K562 (cell line): ENCODE data around the gene APCDD1L. TPM values are rescaled to one million over a fixed set of nuclear protein-coding genes. Genes with fewer than 3 reads are reported as not detected.

Experiments used
- ATAC-seq: fragments of 200-7000 bp; cut with Tn5 transposase; 3 replicates; pipeline ENCODE4 v1.9.1; 2020; ENCODE audit warnings: moderate library complexity
- BruUV-seq: library from RNA; stranded (reverse); fragments of 400-500 nt; replicated peaks from 2 replicates; lab custom pipeline; 2021; lab: Mats Ljungman, UMichigan
- CTCF ChIA-PET: fragments of 300-600 bp; formaldehyde crosslinking; extraction: SDS; loops from one replicate; lab custom pipeline; 2021; ENCODE audit warnings: low intra/inter-chr PET ratio; lab: Yijun Ruan, JAX
- POLR2A ChIA-PET: fragments of 300-600, 350-650 bp; sonication (Branson Sonifier 250); formaldehyde crosslinking; extraction: SDS; loops from one replicate; lab custom pipeline; 2021; ENCODE audit warnings: antibody characterized with exemption, inconsistent platforms; lab: Yijun Ruan, JAX
- DNase-seq, 4 experiments: peaks; one replicate each; pipeline versions ENCODE4 v3.0.0 to v3.0.0-alpha.2; 2011 to 2018; ENCODE audit warnings: low spot score in 3 of 4, mixed read lengths in 3 of 4; ENCODE audit errors: extremely low read depth in 1 of 4
- FAIRE-seq: peaks from 2 replicates; lab custom pipeline; 2011; peaks lifted over from hg19 to GRCh38; lab: Jason Lieb, UNC
- H2AFZ ChIP-seq: 2 replicates; pipeline ENCODE4 v1.6.0; 2011; ENCODE audit warnings: low read depth, low read length, control low read depth, inconsistent platforms
- H3K27ac ChIP-seq: fragments of 200-600 bp; 3 replicates; pipeline ENCODE4 v1.8.0; 2011; ENCODE audit warnings: low read depth, mild to moderate bottlenecking, control low read depth, inconsistent platforms, low read length, moderate library complexity, mixed read lengths; ENCODE audit errors: extremely low read depth
- H3K27me3 ChIP-seq, 2 experiments: fragments of 300-600 bp in 1 of 2; 2 replicates in 1 of 2; 3 replicates in 1 of 2; pipeline versions ENCODE4 v1.6.0 to v1.8.0; 2011; ENCODE audit warnings: inconsistent platforms in 2 of 2, low read length in 2 of 2, mild to moderate bottlenecking in 1 of 2, mixed read lengths in 1 of 2, moderate library complexity in 1 of 2; ENCODE audit not compliant: control insufficient read depth in 2 of 2, insufficient read depth in 2 of 2
- H3K36me3 ChIP-seq: fragments of 300-600 bp; 3 replicates; pipeline ENCODE4 v1.8.0; 2011; ENCODE audit warnings: mild to moderate bottlenecking, low read length, inconsistent platforms; ENCODE audit not compliant: control insufficient read depth, insufficient read depth
- H3K4me1 ChIP-seq, 2 experiments: fragments of 200-600 bp in 1 of 2; replicated peaks in 1 of 2; 2 replicates in 1 of 2; 3 replicates in 1 of 2; pipeline versions ENCODE4 v1.5.1 to v1.8.0; 2011; ENCODE audit warnings: inconsistent platforms in 2 of 2, low read length in 2 of 2, mild to moderate bottlenecking in 1 of 2, mixed read lengths in 1 of 2, moderate library complexity in 1 of 2; ENCODE audit not compliant: control insufficient read depth in 2 of 2, insufficient read depth in 2 of 2
- H3K4me2 ChIP-seq: 2 replicates; pipeline ENCODE4 v1.6.1; 2011; ENCODE audit warnings: low read length, control low read depth, inconsistent platforms, mixed read lengths; ENCODE audit not compliant: insufficient read depth
- H3K4me3 ChIP-seq: fragments of 200-600 bp; sonication (generic), shearing (Covaris generic); 2 replicates; pipeline ENCODE4 v1.5.1; 2016; ENCODE audit warnings: control low read depth, inconsistent platforms
- H3K79me2 ChIP-seq: fragments of 200-600 bp; 3 replicates; pipeline ENCODE4 v1.8.0; 2011; ENCODE audit warnings: low read length, inconsistent platforms; ENCODE audit not compliant: control insufficient read depth, insufficient read depth
- H3K9ac ChIP-seq, 2 experiments: 2 replicates each; pipeline versions ENCODE4 v1.6.0 to v1.6.1; 2011; ENCODE audit warnings: low read depth in 2 of 2, low read length in 2 of 2, control low read depth in 1 of 2, inconsistent platforms in 1 of 2, mild to moderate bottlenecking in 1 of 2, mixed read lengths in 1 of 2; ENCODE audit not compliant: insufficient read depth in 1 of 2
- H3K9me1 ChIP-seq: one replicate; pipeline ENCODE4 v1.6.0; 2011; ENCODE audit warnings: inconsistent platforms, mild to moderate bottlenecking, low read length, moderate library complexity; ENCODE audit not compliant: control insufficient read depth, insufficient read depth
- H3K9me3 ChIP-seq: replicated peaks from 2 replicates; pipeline ENCODE4 v1.5.1; 2011; ENCODE audit warnings: low read depth, low read length, inconsistent platforms; ENCODE audit not compliant: control insufficient read depth, insufficient read depth
- H4K20me1 ChIP-seq: replicated peaks from 2 replicates; pipeline ENCODE4 v1.6.1; 2011; ENCODE audit warnings: low read length, inconsistent platforms, mixed read lengths; ENCODE audit not compliant: control insufficient read depth, insufficient read depth
- CBFA2T2 ChIP-seq: fragments of 450-650 bp; conservative IDR thresholded peaks from 2 replicates; pipeline ENCODE4 v1.6.1; 2017; ENCODE audit warnings: mild to moderate bottlenecking
- CBFA2T3 ChIP-seq: fragments of 450-650 bp; IDR thresholded peaks from 2 replicates; pipeline ENCODE4 v1.6.1; 2017
- CBX3 ChIP-seq, 2 experiments: IDR thresholded peaks; 1 replicate in 1 of 2; 2 replicates in 1 of 2; pipeline ENCODE4 v1.6.1; 2012; ENCODE audit warnings: inconsistent platforms in 2 of 2, low read length in 2 of 2, borderline replicate concordance in 1 of 2, control low read depth in 1 of 2
- HLTF ChIP-seq: fragments of 450-650 bp; IDR thresholded peaks from 2 replicates; pipeline ENCODE4 v1.6.1; 2016
- MEF2A ChIP-seq: IDR thresholded peaks from 2 replicates; pipeline ENCODE4 v1.6.1; 2011; ENCODE audit warnings: low read depth, mild to moderate bottlenecking, low read length, moderate library complexity; ENCODE audit not compliant: control insufficient read depth
- SNIP1 ChIP-seq: fragments of 450-650 bp; IDR thresholded peaks from 2 replicates; pipeline ENCODE4 v1.7.1; 2017; ENCODE audit warnings: low read depth, mild to moderate bottlenecking
- TSC22D4 ChIP-seq: fragments of 450-650 bp; IDR thresholded peaks from 2 replicates; pipeline ENCODE4 v1.6.1; 2016; ENCODE audit warnings: missing genetic modification characterization, missing biosample characterization, control low read depth
- ZNF280B ChIP-seq: fragments of 250-450 bp; sonication (Bioruptor Pico); IDR thresholded peaks from 2 replicates; pipeline ENCODE4 v1.5.1; 2021; ENCODE audit warnings: mild to moderate bottlenecking
- ZNF778 ChIP-seq: fragments of 450-650 bp; formaldehyde crosslinking; IDR thresholded peaks from 2 replicates; pipeline ENCODE4 v1.4.0; 2020; ENCODE audit warnings: mild to moderate bottlenecking, moderate library complexity
- WGBS: fragments of 100-300 bp; shearing (Covaris generic); methylation state at CpG from one replicate; pipeline ENCODE4 v1.1.6; 2016; ENCODE audit warnings: low coverage, mixed read lengths; ENCODE audit not compliant: insufficient coverage; ENCODE audit errors: missing lambda C conversion rate; 5-methylcytosine and 5-hydroxymethylcytosine counted together
- in situ Hi-C: fragments of 300-500 bp; cut with MboI; formaldehyde crosslinking; loops from 4 replicates; pipeline ENCODE4 v1.15.0; 2018; ENCODE audit warnings: inconsistent platforms, mixed read lengths
- intact Hi-C: fragments of 100-400 bp; cut with micrococcal nuclease; formaldehyde crosslinking; loops from 2 replicates; pipeline ENCODE4 v1.14.2; 2022
- polyA plus RNA-seq, 8 experiments: library from polyadenylated mRNA; depleted of rRNA in 4 of 8; stranded (reverse) in 5 of 8; unstranded in 3 of 8; fragments of >200 nt; fragmentation: Nextera tagmentation in 2 of 8; fragmentation: Illumina TruSeq in 1 of 8; extraction: Ambion mirVana in 2 of 8; extraction: Trizol in 1 of 8; gene quantifications; 2 replicates each; pipeline versions ENCODE4 v1.2.1 to v1.2.3, GENCODE V29; 2011 to 2014; ENCODE audit warnings: inconsistent platforms in 1 of 8, missing spikeins in 1 of 8
- total RNA-seq, 7 experiments: library from RNA; depleted of rRNA in 6 of 7; stranded (reverse); fragments of >200 nt in 6 of 7; fragmentation: Illumina TruSeq in 2 of 7; extraction: Trizol in 2 of 7; gene quantifications; 2 replicates each; pipeline versions ENCODE4 v1.2.1 to v1.2.3, GENCODE V29; 2011 to 2021; ENCODE audit warnings: low replicate concordance in 1 of 7
- TF ChIP-seq, protein P1 (sequence below): fragments of 450-650 bp; formaldehyde crosslinking; IDR thresholded peaks from 2 replicates; pipeline ENCODE4 v1.4.0; 2020; ENCODE audit warnings: mild to moderate bottlenecking
- TF ChIP-seq, protein P2 (sequence below), 2 experiments: fragments of 200-800 bp in 1 of 2; sonication (Bioruptor generic) in 1 of 2; sonication (generic) in 1 of 2; formaldehyde crosslinking in 1 of 2; IDR thresholded peaks in 1 of 2; conservative IDR thresholded peaks in 1 of 2; 2 replicates each; pipeline versions ENCODE4 v1.5.0 to v1.6.1; 2016 to 2020; ENCODE audit warnings: missing compliant biosample characterization in 1 of 2, missing genetic modification characterization in 1 of 2, missing genetic modification reagents in 1 of 2

Gene APCDD1L
- total and polyA plus RNA-seq, 9 of the 15 experiments (the other 6 are each of a cell fraction or from before 2014, with no cell fraction given): not detected

- Histone ChIP-seq H3K9me3 (0 out of 2 replicates have a peak, but pooled peaks cover 2% of the 10 kb centered on the region), H2AFZ (no peak overlapping the region), H3K36me3 (no peaks in the 10 kb centered on the region), H3K9me1 (no peaks in the 10 kb centered on the region), H4K20me1 (no peaks in the 10 kb centered on the region), H3K79me2 (no peaks in the 10 kb centered on the region)
- BruUV-seq: no TSS peak
- ChIA-PET POLR2A (interaction anchor here (0.8 to 1.3 kb wide), 5 partner anchors 9 to 359 kb away, joined by 3 to 4 read pairs (median 3); no protein-coding TSS in a partner anchor), CTCF (interaction anchor here (1.4 kb wide), 1 partner anchor 358 kb away, joined by 8 read pairs; no protein-coding TSS in a partner anchor)
- FAIRE-seq: no peak
- 9% methylated on average over 16 of the region's 16 CpGs for WGBS
- TF ChIP-seq ZNF778 (CRISPR knock-in tag) (no peak), CBX3 (IDR thresholded peaks at IDR 0.05; ENCODE audit: borderline replicate concordance in 1 of 2, low read length in 2 of 2) (no peak), CBFA2T2 (no peak), SNIP1 (no peak), HLTF (no peak), MEF2A (no peak), ZNF280B (CRISPR knock-in tag) (no peak), TSC22D4 (tag) (no peak), CBFA2T3 (no peak)
- TF ChIP-seq, protein P1, sequence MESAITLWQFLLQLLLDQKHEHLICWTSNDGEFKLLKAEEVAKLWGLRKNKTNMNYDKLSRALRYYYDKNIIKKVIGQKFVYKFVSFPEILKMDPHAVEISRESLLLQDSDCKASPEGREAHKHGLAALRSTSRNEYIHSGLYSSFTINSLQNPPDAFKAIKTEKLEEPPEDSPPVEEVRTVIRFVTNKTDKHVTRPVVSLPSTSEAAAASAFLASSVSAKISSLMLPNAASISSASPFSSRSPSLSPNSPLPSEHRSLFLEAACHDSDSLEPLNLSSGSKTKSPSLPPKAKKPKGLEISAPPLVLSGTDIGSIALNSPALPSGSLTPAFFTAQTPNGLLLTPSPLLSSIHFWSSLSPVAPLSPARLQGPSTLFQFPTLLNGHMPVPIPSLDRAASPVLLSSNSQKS: no peak
- TF ChIP-seq, protein P2, sequence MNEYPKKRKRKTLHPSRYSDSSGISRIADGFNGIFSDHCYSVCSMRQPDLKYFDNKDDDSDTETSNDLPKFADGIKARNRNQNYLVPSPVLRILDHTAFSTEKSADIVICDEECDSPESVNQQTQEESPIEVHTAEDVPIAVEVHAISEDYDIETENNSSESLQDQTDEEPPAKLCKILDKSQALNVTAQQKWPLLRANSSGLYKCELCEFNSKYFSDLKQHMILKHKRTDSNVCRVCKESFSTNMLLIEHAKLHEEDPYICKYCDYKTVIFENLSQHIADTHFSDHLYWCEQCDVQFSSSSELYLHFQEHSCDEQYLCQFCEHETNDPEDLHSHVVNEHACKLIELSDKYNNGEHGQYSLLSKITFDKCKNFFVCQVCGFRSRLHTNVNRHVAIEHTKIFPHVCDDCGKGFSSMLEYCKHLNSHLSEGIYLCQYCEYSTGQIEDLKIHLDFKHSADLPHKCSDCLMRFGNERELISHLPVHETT (CRISPR knock-in tag; conservative IDR thresholded peaks at IDR 0.05 in 1 of 2, IDR thresholded peaks at IDR 0.05 in 1 of 2): no peak
- TF ChIP-seq, all 486 proteins: peak for 0
- Histone ChIP-seq H3K4me1 (peaks cover 3 to 4% of the 10 kb centered on the region in 2 experiments; a peak in 3 of 5 replicates), H3K27me3 (peaks cover 8 to 24% of the 10 kb centered on the region in 2 experiments; a peak in 4 of 5 replicates), H3K4me3 (no peak overlapping the region), H3K27ac (no peak overlapping the region), H3K4me2 (no peak overlapping the region), H3K9ac (no peak overlapping the region)
- DNase-seq (no peak), ATAC-seq (no peak)
- in situ Hi-C loops (loop anchor here (10.0 kb wide), 1 partner anchor 374 kb away; the partner anchor contains the start of genes GNAS and GNAS-AS1), intact Hi-C loops (loop anchor here (2.0 kb wide), 2 partner anchors 170 to 358 kb away; partner anchors contain the start of gene STX16)
These were observed 34.5 kb downstream of the APCDD1L start for GRCh38 chr20:58480551-58481336.
